ENCODE measurements around the gene SDS.

DNA sequence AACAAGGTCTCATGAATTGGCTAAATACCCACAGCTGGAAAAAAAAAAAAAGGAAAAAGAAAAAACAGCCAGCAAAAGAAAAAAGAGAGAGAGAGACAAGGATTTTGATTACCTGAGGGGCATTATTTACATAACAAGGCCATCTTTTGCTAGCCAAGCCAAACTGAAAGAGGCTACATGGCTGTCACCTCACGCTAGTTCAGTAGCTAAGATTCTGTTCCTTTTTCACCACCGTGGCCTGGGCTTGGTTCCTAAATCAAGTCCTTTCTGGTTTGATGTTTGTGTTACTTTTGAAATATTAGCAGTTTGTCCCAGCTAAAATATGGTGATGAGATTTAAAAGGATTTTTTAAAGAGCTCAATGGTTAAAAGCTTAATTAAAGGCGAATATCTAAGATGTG is 2.0 kb upstream of the SDS start:
- TF ChIP-seq, protein P1, sequence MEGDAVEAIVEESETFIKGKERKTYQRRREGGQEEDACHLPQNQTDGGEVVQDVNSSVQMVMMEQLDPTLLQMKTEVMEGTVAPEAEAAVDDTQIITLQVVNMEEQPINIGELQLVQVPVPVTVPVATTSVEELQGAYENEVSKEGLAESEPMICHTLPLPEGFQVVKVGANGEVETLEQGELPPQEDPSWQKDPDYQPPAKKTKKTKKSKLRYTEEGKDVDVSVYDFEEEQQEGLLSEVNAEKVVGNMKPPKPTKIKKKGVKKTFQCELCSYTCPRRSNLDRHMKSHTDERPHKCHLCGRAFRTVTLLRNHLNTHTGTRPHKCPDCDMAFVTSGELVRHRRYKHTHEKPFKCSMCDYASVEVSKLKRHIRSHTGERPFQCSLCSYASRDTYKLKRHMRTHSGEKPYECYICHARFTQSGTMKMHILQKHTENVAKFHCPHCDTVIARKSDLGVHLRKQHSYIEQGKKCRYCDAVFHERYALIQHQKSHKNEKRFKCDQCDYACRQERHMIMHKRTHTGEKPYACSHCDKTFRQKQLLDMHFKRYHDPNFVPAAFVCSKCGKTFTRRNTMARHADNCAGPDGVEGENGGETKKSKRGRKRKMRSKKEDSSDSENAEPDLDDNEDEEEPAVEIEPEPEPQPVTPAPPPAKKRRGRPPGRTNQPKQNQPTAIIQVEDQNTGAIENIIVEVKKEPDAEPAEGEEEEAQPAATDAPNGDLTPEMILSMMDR (IDR thresholded peaks at IDR 0.05), result no peak
- TF ChIP-seq POLR2A (IDR thresholded peaks at IDR 0.05), result no peak
